ENCODE data around the gene CCDC51. TPM values are rescaled to one million over a fixed set of nuclear protein-coding genes. Genes with fewer than 3 reads are reported as not detected.

CCDC51 gene
- total RNA-seq, 1 experiment from 2014 or later: 59.5 TPM

GRCh38 chr3:48445277-48445882 is 5.5 kb upstream of the CCDC51 start:
- Histone ChIP-seq H3K27me3 (replicated peaks; ENCODE audit: control insufficient read depth, insufficient read depth, low read length) (no peaks in the 10 kb centered on the region), H3K4me1 (peaks cover 14% of the 10 kb centered on the region; the same call in 1 of the 2 replicates), H3K36me3 (ENCODE audit: control insufficient read depth, insufficient read depth, low read length) (no peaks in the 10 kb centered on the region; the same call in 1 of the 2 replicates), H3K9me3 (no peaks in the 10 kb centered on the region), H3K4me3 (ENCODE audit: low read depth, low read length) (peak overlapping the region; percentile 87; the same call in 1 of the 2 replicates)
- intact Hi-C loops (cut with micrococcal nuclease; ENCODE audit: unreplicated experiment): no loop called here
- no peak for TF ChIP-seq CTCF (IDR thresholded peaks at IDR 0.05; ENCODE audit: insufficient read depth in 1 of 2, low read depth in 1 of 2, low read length in 1 of 2, severe bottlenecking in 1 of 2, unreplicated experiment in 1 of 2)
- CTCF ChIA-PET: interaction anchor here (0.6 to 2.8 kb wide), 5 partner anchors 9 to 104 kb away, joined by 3 to 44 read pairs (median 4); no protein-coding TSS in a partner anchor
- POLR2A ChIA-PET: interaction anchor here (0.6 to 2.5 kb wide), 3 partner anchors 9 to 28 kb away, joined by 3 to 20 read pairs (median 19); no protein-coding TSS in a partner anchor
- Mint-ChIP-seq H3K27ac (ENCODE audit: unreplicated experiment) (peak overlapping the region; percentile 89), H3K4me1 (ENCODE audit: low read depth, unreplicated experiment) (peaks cover 26% of the 10 kb centered on the region), H3K9me3 (ENCODE audit: unreplicated experiment) (no peaks in the 10 kb centered on the region), H3K27me3 (ENCODE audit: insufficient read depth, unreplicated experiment) (no peaks in the 10 kb centered on the region), H3K36me3 (ENCODE audit: insufficient read depth, unreplicated experiment) (peaks cover 69% of the 10 kb centered on the region), H3K4me3 (ENCODE audit: unreplicated experiment) (peak overlapping the region; percentile 95)
- BruUV-seq (replicated peaks): no TSS peak
- no peak for DNase-seq

GRCh38 chr3:48441940-48442339 is 2.0 kb upstream of the CCDC51 start:
- CTCF ChIA-PET: no interaction called here
- no TSS peak for BruUV-seq (replicated peaks)
- no peaks in the 10 kb centered on the region for H3K9me3 Mint-ChIP-seq (ENCODE audit: unreplicated experiment)
- peaks cover 73% of the 10 kb centered on the region for H3K36me3 Mint-ChIP-seq (ENCODE audit: insufficient read depth, unreplicated experiment)
- H3K4me3 Mint-ChIP-seq (ENCODE audit: unreplicated experiment): peak overlapping the region; percentile 90
- Histone ChIP-seq H3K36me3 (ENCODE audit: control insufficient read depth, insufficient read depth, low read length) (no peaks in the 10 kb centered on the region; the same call in 1 of the 2 replicates), H3K4me1 (0 out of 2 replicates have a peak, but pooled peaks cover 8% of the 10 kb centered on the region), H3K9me3 (no peaks in the 10 kb centered on the region), H3K4me3 (ENCODE audit: low read depth, low read length) (no peak overlapping the region), H3K27me3 (replicated peaks; ENCODE audit: control insufficient read depth, insufficient read depth, low read length) (no peaks in the 10 kb centered on the region)
- intact Hi-C loops (cut with micrococcal nuclease; ENCODE audit: unreplicated experiment): no loop called here
- H3K27me3 Mint-ChIP-seq (ENCODE audit: insufficient read depth, unreplicated experiment): no peaks in the 10 kb centered on the region
- H3K4me1 Mint-ChIP-seq (ENCODE audit: low read depth, unreplicated experiment): peaks cover 22% of the 10 kb centered on the region
- no peak for DNase-seq
- TF ChIP-seq CTCF (IDR thresholded peaks at IDR 0.05; ENCODE audit: insufficient read depth in 1 of 2, low read depth in 1 of 2, low read length in 1 of 2, severe bottlenecking in 1 of 2, unreplicated experiment in 1 of 2): no peak
- POLR2A ChIA-PET: no interaction called here
- no peak overlapping the region for H3K27ac Mint-ChIP-seq (ENCODE audit: unreplicated experiment)

GRCh38 chr3:48440590-48440958 is 655 bp upstream of the CCDC51 start:
- CTCF ChIA-PET: interaction anchor here (0.7 to 2.0 kb wide), 6 partner anchors 32 to 246 kb away, joined by 3 to 10 read pairs (median 7); partner anchors contain the start of genes PFKFB4 and ZNF589
- H3K27ac Mint-ChIP-seq (ENCODE audit: unreplicated experiment): peak overlapping the region; percentile 75
- H3K36me3 Mint-ChIP-seq (ENCODE audit: insufficient read depth, unreplicated experiment): peaks cover 59% of the 10 kb centered on the region
- Histone ChIP-seq H3K4me1 (peaks cover 12% of the 10 kb centered on the region), H3K27me3 (replicated peaks; ENCODE audit: control insufficient read depth, insufficient read depth, low read length) (no peaks in the 10 kb centered on the region), H3K36me3 (ENCODE audit: control insufficient read depth, insufficient read depth, low read length) (no peaks in the 10 kb centered on the region; the same call in 1 of the 2 replicates), H3K9me3 (no peaks in the 10 kb centered on the region), H3K4me3 (ENCODE audit: low read depth, low read length) (peak overlapping the region; percentile 91)
- peaks cover 12% of the 10 kb centered on the region for H3K4me1 Mint-ChIP-seq (ENCODE audit: low read depth, unreplicated experiment)
- POLR2A ChIA-PET: interaction anchor here (0.5 to 2.0 kb wide), 3 partner anchors 33 to 280 kb away, joined by 3 to 12 read pairs (median 3); partner anchors contain the start of gene ZNF589
- TF ChIP-seq CTCF (IDR thresholded peaks at IDR 0.05; ENCODE audit: insufficient read depth in 1 of 2, low read depth in 1 of 2, low read length in 1 of 2, severe bottlenecking in 1 of 2, unreplicated experiment in 1 of 2): no peak
- H3K9me3 Mint-ChIP-seq (ENCODE audit: unreplicated experiment): no peaks in the 10 kb centered on the region
- no peak for DNase-seq
- H3K27me3 Mint-ChIP-seq (ENCODE audit: insufficient read depth, unreplicated experiment): no peaks in the 10 kb centered on the region
- H3K4me3 Mint-ChIP-seq (ENCODE audit: unreplicated experiment): peak overlapping the region; percentile 90
- BruUV-seq (replicated peaks): TSS peak; percentile 75
- intact Hi-C loops (cut with micrococcal nuclease; ENCODE audit: unreplicated experiment): no loop called here
